ENCODE measurements around the gene DAND5.

DNA sequence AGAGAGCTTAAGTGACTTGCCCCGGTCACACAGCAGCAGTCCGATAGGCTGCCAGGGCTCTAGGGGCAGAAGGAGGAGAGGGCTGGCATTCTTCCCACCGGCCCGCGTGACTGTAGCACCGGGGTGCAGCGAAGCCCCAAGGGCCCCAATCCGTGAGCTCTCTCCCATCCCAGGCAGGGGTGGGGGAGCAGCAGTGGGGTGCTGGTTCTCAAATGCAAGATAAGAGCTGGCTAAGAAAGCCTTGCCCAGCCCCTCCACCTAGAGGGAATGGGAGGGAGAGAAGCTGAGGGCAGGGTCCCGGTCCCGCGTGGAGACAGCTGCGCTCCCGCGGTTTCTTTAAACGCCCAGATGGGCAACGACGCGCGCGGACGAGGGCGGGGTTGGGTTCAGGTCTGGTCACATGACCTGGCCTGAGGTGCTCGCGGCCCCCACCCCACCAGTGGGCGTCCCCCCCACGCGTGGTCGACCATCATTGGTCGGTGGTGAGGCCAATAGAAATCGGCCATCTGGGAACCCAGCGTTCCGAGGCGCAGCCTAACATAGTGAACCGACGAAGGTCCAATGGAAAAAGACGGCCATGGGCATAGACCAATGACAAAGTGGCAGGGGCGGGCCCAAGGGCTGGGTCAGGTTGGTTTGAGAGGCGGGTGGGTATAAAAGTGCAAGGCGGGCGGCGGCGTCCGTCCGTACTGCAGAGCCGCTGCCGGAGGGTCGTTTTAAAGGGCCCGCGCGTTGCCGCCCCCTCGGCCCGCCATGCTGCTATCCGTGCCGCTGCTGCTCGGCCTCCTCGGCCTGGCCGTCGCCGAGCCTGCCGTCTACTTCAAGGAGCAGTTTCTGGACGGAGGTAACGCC, 31.2 kb upstream of the DAND5 start, which contains the start of gene CALR:
- TF ChIP-seq, protein P1, sequence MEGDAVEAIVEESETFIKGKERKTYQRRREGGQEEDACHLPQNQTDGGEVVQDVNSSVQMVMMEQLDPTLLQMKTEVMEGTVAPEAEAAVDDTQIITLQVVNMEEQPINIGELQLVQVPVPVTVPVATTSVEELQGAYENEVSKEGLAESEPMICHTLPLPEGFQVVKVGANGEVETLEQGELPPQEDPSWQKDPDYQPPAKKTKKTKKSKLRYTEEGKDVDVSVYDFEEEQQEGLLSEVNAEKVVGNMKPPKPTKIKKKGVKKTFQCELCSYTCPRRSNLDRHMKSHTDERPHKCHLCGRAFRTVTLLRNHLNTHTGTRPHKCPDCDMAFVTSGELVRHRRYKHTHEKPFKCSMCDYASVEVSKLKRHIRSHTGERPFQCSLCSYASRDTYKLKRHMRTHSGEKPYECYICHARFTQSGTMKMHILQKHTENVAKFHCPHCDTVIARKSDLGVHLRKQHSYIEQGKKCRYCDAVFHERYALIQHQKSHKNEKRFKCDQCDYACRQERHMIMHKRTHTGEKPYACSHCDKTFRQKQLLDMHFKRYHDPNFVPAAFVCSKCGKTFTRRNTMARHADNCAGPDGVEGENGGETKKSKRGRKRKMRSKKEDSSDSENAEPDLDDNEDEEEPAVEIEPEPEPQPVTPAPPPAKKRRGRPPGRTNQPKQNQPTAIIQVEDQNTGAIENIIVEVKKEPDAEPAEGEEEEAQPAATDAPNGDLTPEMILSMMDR (IDR thresholded peaks at IDR 0.05; ENCODE audit: low read depth, low read length) = no peak
- TF ChIP-seq POLR2A (IDR thresholded peaks at IDR 0.05; ENCODE audit: extremely low read depth, insufficient read length) (peak; percentile 98), MYC (IDR thresholded peaks at IDR 0.05; ENCODE audit: low read depth, low read length) (peak; percentile 75)
- TF ChIP-seq, protein P2, sequence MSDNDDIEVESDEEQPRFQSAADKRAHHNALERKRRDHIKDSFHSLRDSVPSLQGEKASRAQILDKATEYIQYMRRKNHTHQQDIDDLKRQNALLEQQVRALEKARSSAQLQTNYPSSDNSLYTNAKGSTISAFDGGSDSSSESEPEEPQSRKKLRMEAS (IDR thresholded peaks at IDR 0.05; ENCODE audit: low read depth, low read length) = peak; percentile 78
